ENCODE data around the gene KIRREL3. TPM values are rescaled to one million over a fixed set of nuclear protein-coding genes. Genes with fewer than 3 reads are reported as not detected.

KIRREL3 gene
- total and polyA plus RNA-seq, 2 donors (not counting 3 experiments of a cell fraction or from before 2014, with no cell fraction given): not detected

DNA sequence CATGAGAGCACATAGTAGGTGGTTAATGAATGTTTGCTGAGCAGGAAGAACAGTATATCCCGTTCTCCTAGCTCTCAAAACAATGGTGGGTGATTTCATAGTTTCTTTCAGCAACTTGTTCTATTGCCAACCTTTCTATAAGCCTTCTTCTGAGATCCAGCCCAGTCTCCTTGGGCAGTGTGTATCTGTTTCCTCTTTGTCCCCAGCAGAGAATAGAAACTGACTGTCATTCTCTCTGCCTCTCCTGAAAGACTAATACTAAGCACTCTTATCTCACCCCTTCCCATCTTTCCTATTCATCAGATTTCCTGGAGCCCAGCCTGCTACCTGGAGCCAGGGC is 372.1 kb downstream of the KIRREL3 start:
- intact Hi-C loops (cut with micrococcal nuclease) (no loop called here), dilution Hi-C loops (cut with MboI; ENCODE audit: extremely low pct_ligation_motif_present, low sequenced_read_pairs) (no loop called here)
- TF ChIP-seq JUN (IDR thresholded peaks at IDR 0.05; ENCODE audit: borderline replicate concordance, insufficient read depth, insufficient read length, low read depth): no peak
- TF ChIP-seq, protein P1, sequence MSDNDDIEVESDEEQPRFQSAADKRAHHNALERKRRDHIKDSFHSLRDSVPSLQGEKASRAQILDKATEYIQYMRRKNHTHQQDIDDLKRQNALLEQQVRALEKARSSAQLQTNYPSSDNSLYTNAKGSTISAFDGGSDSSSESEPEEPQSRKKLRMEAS (IDR thresholded peaks at IDR 0.05; ENCODE audit: insufficient read depth, insufficient read length): no peak
- TF ChIP-seq, protein P2, sequence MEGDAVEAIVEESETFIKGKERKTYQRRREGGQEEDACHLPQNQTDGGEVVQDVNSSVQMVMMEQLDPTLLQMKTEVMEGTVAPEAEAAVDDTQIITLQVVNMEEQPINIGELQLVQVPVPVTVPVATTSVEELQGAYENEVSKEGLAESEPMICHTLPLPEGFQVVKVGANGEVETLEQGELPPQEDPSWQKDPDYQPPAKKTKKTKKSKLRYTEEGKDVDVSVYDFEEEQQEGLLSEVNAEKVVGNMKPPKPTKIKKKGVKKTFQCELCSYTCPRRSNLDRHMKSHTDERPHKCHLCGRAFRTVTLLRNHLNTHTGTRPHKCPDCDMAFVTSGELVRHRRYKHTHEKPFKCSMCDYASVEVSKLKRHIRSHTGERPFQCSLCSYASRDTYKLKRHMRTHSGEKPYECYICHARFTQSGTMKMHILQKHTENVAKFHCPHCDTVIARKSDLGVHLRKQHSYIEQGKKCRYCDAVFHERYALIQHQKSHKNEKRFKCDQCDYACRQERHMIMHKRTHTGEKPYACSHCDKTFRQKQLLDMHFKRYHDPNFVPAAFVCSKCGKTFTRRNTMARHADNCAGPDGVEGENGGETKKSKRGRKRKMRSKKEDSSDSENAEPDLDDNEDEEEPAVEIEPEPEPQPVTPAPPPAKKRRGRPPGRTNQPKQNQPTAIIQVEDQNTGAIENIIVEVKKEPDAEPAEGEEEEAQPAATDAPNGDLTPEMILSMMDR (IDR thresholded peaks at IDR 0.05; ENCODE audit: extremely low read depth in 1 of 2, insufficient read depth in 1 of 2, low read depth in 1 of 2, low read length in 2 of 2): no peak
- TF ChIP-seq FOS (IDR thresholded peaks at IDR 0.05; ENCODE audit: borderline replicate concordance, insufficient read depth, low read length): no peak
- TF ChIP-seq GATA2 (IDR thresholded peaks at IDR 0.05; ENCODE audit: insufficient read depth, insufficient read length, low read depth, low read length): no peak
- TF ChIP-seq EZH2 (IDR thresholded peaks at IDR 0.05; ENCODE audit: borderline replicate concordance, low read depth, low read length, severe bottlenecking): no peak
- TF ChIP-seq POLR2A (IDR thresholded peaks at IDR 0.05; ENCODE audit: low read depth, low read length): no peak
- TF ChIP-seq POLR2AphosphoS5 (IDR thresholded peaks at IDR 0.05; ENCODE audit: insufficient read depth, low read depth, low read length): no peak
- no peak for TF ChIP-seq MYC (IDR thresholded peaks at IDR 0.05; ENCODE audit: low read depth, low read length)
- DNase-seq (ENCODE audit: low read depth, low spot score) (no peak), FAIRE-seq (no peak)
- Histone ChIP-seq H3K4me3 (replicated peaks in 1 of 3; ENCODE audit: insufficient read depth in 1 of 3, low read depth in 1 of 3, low read length in 3 of 3) (no peak overlapping the region), H3K9me3 (replicated peaks; ENCODE audit: control insufficient read depth, insufficient read depth, low read length) (no peaks in the 10 kb centered on the region), H3K9ac (replicated peaks; ENCODE audit: extremely low read depth, insufficient read depth, low read length) (no peak overlapping the region), H3K4me1 (ENCODE audit: control insufficient read depth, extremely low read depth, insufficient read depth, low read length) (no peaks in the 10 kb centered on the region), H3K9me1 (replicated peaks; ENCODE audit: control insufficient read depth, extremely low read depth, insufficient read depth, low read length) (no peaks in the 10 kb centered on the region), H4K20me1 (replicated peaks; ENCODE audit: control insufficient read depth, extremely low read depth, insufficient read depth, low read length) (no peaks in the 10 kb centered on the region), H3K79me2 (ENCODE audit: control insufficient read depth, insufficient read depth, low read length) (no peaks in the 10 kb centered on the region), H3K27me3 (ENCODE audit: control insufficient read depth in 2 of 2, insufficient read depth in 2 of 2, low read length in 2 of 2) (no peaks in the 10 kb centered on the region), H2AFZ (ENCODE audit: low read depth, low read length) (no peak overlapping the region), H3K27ac (ENCODE audit: insufficient read depth, low read depth, low read length) (no peak overlapping the region), H3K4me2 (ENCODE audit: insufficient read depth, low read length) (no peak overlapping the region), H3K36me3 (ENCODE audit: control insufficient read depth in 2 of 2, extremely low read depth in 1 of 2, insufficient read depth in 2 of 2, low read length in 2 of 2) (no peaks in the 10 kb centered on the region)
- POLR2A ChIA-PET: no interaction called here
- CTCF ChIA-PET: no interaction called here
- BruUV-seq (replicated peaks): no TSS peak

All from endothelial cell of umbilical vein (primary cell).